VCaP (cell line): ENCODE data around the gene FLOT2.

Experiments
- H3K27ac ChIP-seq: fragments of 450-650 bp; 2 replicates; pipeline ENCODE4 v1.5.1; 2017
- CTCF ChIP-seq: fragments of 450-650 bp; conservative IDR thresholded peaks from 2 replicates; pipeline ENCODE4 v1.5.1; 2017; ENCODE audit warnings: mild to moderate bottlenecking, moderate library complexity

The FLOT2 gene

GRCh38 chr17:28892024-28892423, 5.5 kb downstream of the FLOT2 start:
- TF ChIP-seq CTCF: no peak

GRCh38 chr17:28891201-28891600, 6.3 kb downstream of the FLOT2 start:
- TF ChIP-seq CTCF: no peak
- no peak overlapping the region for H3K27ac ChIP-seq

More at GRCh38 chr17:28892024-28892423, 5.5 kb downstream of the FLOT2 start:
- H3K27ac ChIP-seq: peak overlapping the region; percentile 61; the same call in 1 of the 2 replicates

GRCh38 chr17:28889996-28890395, 7.5 kb downstream of the FLOT2 start:
- TF ChIP-seq CTCF: no peak
- H3K27ac ChIP-seq: no peak overlapping the region

GRCh38 chr17:28888832-28889231, 8.7 kb downstream of the FLOT2 start:
- no peak overlapping the region for H3K27ac ChIP-seq
- TF ChIP-seq CTCF: no peak

GRCh38 chr17:28887871-28888471, 9.6 kb downstream of the FLOT2 start:
- no peak overlapping the region for H3K27ac ChIP-seq
- no peak for TF ChIP-seq CTCF

GRCh38 chr17:28885951-28886350, 11.6 kb downstream of the FLOT2 start:
- H3K27ac ChIP-seq: peak overlapping the region; percentile 7; the same call in 1 of the 2 replicates
- no peak for TF ChIP-seq CTCF

GRCh38 chr17:28885363-28885762, 12.2 kb downstream of the FLOT2 start:
- no peak for TF ChIP-seq CTCF
- no peak overlapping the region; the same call in 1 of the 2 replicates for H3K27ac ChIP-seq
